Thymus (tissue), 11 donors: Measurements from ENCODE around the gene WDR5. TPM values are rescaled to one million over a fixed set of nuclear protein-coding genes. Genes with fewer than 3 reads are reported as not detected.
A peak's percentile ranks its signal among the peaks of the same experiment; 100 is the strongest.

Experiments used
- DNase-seq, 9 donors: peaks; one replicate each; pipeline ENCODE4 v3.0.0-alpha.2; 2013; ENCODE audit warnings: low spot score in 9 of 9, low read depth in 6 of 9, missing footprints in 1 of 9
- H3K27ac ChIP-seq, 2 donors: one replicate each; pipeline ENCODE4 v1.5.1; 2013; ENCODE audit warnings: control low read depth in 1 of 2, low read depth in 1 of 2, low read length in 1 of 2, mild to moderate bottlenecking in 1 of 2, moderate library complexity in 1 of 2
- H3K27me3 ChIP-seq, 2 donors: one replicate each; pipeline ENCODE4 v1.5.1; 2013; ENCODE audit warnings: low read length in 1 of 2; ENCODE audit not compliant: control insufficient read depth in 2 of 2, insufficient read depth in 1 of 2
- H3K36me3 ChIP-seq, 2 donors: one replicate each; pipeline ENCODE4 v1.5.1; 2013; ENCODE audit warnings: low read length in 1 of 2, mild to moderate bottlenecking in 1 of 2, moderate library complexity in 1 of 2; ENCODE audit not compliant: control insufficient read depth in 2 of 2, insufficient read depth in 2 of 2
- H3K4me1 ChIP-seq, 2 donors: one replicate each; pipeline ENCODE4 v1.5.1; 2013; ENCODE audit warnings: low read length in 2 of 2; ENCODE audit not compliant: control insufficient read depth in 2 of 2, insufficient read depth in 2 of 2
- H3K4me3 ChIP-seq, 2 donors: one replicate each; pipeline ENCODE4 v1.5.1; 2013; ENCODE audit warnings: low read length in 2 of 2, control low read depth in 1 of 2, mild to moderate bottlenecking in 1 of 2
- H3K9me3 ChIP-seq, 2 donors: one replicate each; pipeline ENCODE4 v1.5.1; 2013; ENCODE audit warnings: low read length in 1 of 2, mild to moderate bottlenecking in 1 of 2; ENCODE audit not compliant: control insufficient read depth in 2 of 2, insufficient read depth in 1 of 2
- WGBS: extraction: QIAGEN DNeasy Blood & Tissue Kit; methylation state at CpG from one replicate; pipeline ENCODE4 v1.1.7; 2013; 5-methylcytosine and 5-hydroxymethylcytosine counted together
- polyA plus RNA-seq: library from polyadenylated mRNA; stranded (reverse); fragments of 200-250 nt; gene quantifications from one replicate; pipeline ENCODE4 v1.2.3, GENCODE V29; 2013
- total RNA-seq: library from RNA; stranded (reverse); fragments of 120-200 nt; gene quantifications from one replicate; pipeline ENCODE4 v1.2.4, GENCODE V29; 2013
- donor health status: healthy.

WDR5 gene
- total and polyA plus RNA-seq, 2 donors = 18.6 to 25.9 TPM

DNA sequence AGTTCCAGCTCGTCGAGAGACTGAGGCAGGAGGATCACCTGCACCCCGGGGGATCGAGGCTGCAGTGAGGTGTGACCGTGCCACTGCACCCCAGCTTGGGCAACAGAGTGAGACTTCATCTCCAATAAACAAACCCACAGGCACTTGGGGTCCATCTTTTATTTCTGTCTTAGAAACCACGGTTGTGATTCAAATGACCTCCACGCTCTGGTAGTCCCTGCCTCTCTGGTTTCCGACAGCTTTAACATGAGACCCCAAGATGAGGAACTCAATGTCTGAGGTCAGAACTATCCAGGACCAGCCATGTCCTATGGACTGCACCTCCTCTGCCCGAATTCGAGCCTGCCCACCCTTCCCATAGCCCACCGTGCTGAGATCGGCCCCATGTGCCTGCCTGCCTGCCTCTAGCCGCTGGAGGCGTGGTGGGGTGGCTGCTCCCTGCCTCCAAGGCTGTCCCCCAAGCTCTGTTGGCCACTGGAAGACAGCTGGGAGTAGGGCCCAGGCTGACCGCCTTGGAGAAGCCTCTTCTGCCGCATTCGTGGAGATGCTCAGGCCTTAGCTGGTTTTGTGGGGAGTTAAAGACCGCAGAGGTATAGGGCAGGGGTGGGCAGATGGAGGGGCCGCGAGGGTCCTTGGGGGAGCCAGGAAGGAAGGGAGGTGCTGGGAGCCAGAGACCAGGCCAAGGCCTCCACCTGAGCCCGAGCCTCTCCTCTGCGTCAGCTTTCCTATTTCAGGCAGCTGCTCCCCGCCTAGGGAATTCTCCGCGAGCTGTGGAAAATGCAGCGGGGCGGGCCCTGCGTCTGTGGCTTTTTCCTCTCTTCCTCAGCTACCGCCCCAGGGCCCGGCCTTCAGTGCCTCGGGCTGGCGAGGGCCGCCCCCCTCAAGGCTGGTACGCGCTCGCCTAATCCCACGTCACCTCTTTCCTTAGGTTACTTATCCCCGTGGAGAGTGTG, 6.9 kb upstream of the WDR5 start:
- H3K4me1 ChIP-seq = no peaks in the 10 kb centered on the region
- 94% methylated on average over 38 of the region's 38 CpGs for WGBS
- H3K4me3 ChIP-seq = no peak overlapping the region
- no peaks in the 10 kb centered on the region for H3K36me3 ChIP-seq
- H3K27me3 ChIP-seq = peaks cover 0 to 2% of the 10 kb centered on the region in 2 donors
- no peak for DNase-seq
- H3K9me3 ChIP-seq = no peaks in the 10 kb centered on the region
- no peak overlapping the region for H3K27ac ChIP-seq

DNA sequence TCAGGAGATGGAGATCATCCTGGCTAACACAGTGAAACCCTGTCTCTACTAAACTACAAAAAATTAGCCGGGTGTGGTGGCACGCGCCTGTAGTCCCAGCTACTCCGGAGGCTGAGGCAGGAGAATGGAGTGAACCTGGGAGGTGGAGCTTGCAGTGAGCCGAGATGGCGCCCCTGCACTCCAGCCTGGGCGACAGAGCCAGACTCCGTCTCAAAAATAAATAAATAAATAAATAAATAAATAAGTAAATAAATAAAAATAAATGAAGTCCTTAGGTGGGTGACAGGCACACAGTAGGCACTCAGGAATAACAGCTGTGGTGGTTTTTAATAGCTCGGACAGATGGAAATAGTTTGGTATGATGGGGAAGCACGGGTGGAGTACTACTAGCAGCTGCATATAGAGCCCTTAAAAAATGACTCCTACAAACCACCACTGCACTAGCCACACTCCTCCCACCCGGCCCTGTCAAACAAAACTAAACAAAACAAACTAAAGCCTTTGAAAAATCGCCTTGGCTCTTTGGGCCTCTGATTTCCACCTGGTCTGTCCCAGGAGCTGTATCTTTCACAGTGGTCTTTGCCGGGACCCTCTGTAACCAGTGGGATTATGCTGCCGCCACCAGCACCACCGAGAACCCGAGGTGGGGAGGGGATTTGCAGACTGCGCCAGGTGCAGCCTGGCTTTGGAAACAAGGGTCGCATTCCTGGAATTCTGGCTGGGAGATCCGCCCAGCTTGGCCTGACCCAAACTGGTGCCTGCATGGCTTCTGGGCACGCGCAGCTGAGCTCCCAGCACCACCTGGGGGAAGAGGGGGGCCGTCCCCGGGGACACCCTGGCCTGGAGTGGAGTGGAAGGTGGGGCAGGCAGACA, 5.1 kb upstream of the WDR5 start:
- Histone ChIP-seq H3K27me3 (no peaks in the 10 kb centered on the region), H3K36me3 (no peaks in the 10 kb centered on the region), H3K9me3 (no peaks in the 10 kb centered on the region), H3K4me1 (peaks cover 8 to 9% of the 10 kb centered on the region in 2 donors), H3K4me3 (no peak overlapping the region), H3K27ac (peak overlapping the region in 1 of 2 donors; percentile 26)
- no peak for DNase-seq
- WGBS = 78% methylated on average over 23 of the region's 23 CpGs

DNA sequence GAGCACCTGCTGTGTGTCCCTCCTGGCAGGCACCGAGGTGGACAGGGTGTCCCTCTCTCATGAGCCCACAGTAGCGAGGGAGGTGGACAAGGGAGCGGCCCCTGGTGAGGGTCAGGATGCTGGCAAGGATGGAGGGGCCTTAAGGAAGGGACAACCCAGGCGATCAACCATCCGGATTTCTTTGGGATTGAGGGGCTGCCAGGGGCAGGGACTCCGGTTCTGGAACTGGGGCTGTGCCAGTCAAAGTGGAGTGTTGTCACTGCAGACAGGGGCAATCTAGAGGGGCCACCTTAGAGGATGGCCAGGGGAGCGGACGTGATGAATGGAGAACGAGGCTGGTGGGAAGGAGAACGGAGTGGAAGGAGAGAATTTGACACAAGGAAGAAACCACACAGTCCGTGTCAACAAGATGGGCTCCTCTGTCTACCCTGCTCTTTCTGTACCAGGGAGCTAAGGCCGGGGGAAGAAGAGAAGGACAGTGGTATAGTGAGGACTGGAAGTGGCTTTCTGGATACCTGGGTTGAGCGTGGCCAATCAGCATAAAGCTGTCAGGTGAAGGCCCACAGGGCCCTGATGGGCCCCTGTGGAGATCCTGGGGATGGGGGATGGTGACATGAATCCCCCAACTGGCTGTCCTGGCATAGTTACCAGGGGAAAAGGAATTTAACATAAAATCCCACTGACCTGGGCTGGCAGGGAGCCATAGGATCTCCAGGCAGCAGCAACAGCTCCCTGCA, 4.2 kb upstream of the WDR5 start:
- Histone ChIP-seq H3K27me3 (no peaks in the 10 kb centered on the region), H3K27ac (no peak overlapping the region), H3K4me3 (no peak overlapping the region), H3K36me3 (no peaks in the 10 kb centered on the region), H3K4me1 (peaks cover 8 to 11% of the 10 kb centered on the region in 2 donors), H3K9me3 (no peaks in the 10 kb centered on the region)
- DNase-seq = no peak
- WGBS = 85% methylated on average over 13 of the region's 13 CpGs

DNA sequence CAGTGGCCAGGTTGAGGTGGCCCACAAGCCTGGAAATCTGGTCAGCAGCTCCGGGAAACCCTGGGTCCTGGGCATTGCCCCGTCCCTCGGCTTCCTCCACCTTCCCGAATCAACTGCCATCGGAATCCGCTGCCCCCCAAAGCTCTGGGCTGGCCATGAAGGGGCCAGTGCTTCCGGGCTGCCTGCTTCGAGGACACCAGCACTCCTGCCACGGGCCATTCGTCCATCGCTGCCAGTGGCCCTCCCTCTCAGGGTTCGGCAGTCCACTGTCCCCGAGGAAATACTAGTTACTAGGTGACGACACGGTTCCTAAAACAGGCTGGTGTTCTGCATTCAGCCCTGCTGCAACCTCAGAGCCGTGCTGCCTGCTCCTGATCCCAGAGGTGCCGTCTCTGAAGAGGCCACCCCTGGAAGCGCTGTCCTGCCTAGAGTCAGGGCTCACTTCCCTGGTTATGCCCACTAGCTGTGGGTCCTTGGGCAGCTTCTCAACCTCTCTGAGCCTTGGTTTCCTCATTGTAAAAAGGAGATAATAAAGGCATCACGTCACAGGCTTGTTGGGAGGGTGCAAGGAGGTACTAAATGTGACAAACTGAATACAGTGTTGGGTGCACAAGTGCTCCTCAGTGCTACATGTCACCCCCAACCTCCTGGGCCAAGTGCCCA, 3.5 kb upstream of the WDR5 start:
- H3K4me1 ChIP-seq = peaks cover 11 to 18% of the 10 kb centered on the region in 2 donors
- DNase-seq = no peak

DNA sequence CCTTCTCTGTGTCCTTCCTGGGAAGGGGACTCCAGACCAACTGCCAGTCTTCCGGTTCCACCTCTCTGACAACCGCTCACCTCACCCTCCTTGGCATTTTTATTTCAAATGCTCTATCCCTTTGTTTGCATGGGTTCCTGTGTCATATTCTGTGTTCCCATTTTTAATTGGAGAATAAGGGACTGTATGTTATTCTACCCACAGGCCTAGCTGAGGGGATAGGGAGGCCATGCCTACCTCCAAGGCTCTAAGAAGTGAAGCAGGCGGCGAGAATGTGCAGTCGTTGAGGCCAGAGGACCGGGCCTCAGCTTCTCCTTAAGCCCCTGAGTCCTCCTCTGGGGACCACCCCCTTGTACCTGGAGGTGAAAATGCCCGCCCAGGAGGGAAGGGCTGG, 936 bp upstream of the WDR5 start:
- H3K4me3 ChIP-seq = peak overlapping the region; percentile 76 to 96
- peak overlapping the region; percentile 92 to 93 for H3K27ac ChIP-seq
- H3K4me1 ChIP-seq = peaks cover 12 to 29% of the 10 kb centered on the region in 2 donors
- H3K9me3 ChIP-seq = no peaks in the 10 kb centered on the region
- 20% methylated on average over 7 of the region's 7 CpGs for WGBS
- H3K36me3 ChIP-seq = peaks cover 0 to 4% of the 10 kb centered on the region in 2 donors
- no peaks in the 10 kb centered on the region for H3K27me3 ChIP-seq
- no peak for DNase-seq

More for the DNA sequence above, 3.5 kb upstream of the WDR5 start:
- Histone ChIP-seq H3K9me3 (no peaks in the 10 kb centered on the region), H3K36me3 (no peaks in the 10 kb centered on the region), H3K4me3 (no peak overlapping the region), H3K27ac (no peak overlapping the region), H3K27me3 (no peaks in the 10 kb centered on the region)
- 96% methylated on average over 19 of the region's 19 CpGs for WGBS

DNA sequence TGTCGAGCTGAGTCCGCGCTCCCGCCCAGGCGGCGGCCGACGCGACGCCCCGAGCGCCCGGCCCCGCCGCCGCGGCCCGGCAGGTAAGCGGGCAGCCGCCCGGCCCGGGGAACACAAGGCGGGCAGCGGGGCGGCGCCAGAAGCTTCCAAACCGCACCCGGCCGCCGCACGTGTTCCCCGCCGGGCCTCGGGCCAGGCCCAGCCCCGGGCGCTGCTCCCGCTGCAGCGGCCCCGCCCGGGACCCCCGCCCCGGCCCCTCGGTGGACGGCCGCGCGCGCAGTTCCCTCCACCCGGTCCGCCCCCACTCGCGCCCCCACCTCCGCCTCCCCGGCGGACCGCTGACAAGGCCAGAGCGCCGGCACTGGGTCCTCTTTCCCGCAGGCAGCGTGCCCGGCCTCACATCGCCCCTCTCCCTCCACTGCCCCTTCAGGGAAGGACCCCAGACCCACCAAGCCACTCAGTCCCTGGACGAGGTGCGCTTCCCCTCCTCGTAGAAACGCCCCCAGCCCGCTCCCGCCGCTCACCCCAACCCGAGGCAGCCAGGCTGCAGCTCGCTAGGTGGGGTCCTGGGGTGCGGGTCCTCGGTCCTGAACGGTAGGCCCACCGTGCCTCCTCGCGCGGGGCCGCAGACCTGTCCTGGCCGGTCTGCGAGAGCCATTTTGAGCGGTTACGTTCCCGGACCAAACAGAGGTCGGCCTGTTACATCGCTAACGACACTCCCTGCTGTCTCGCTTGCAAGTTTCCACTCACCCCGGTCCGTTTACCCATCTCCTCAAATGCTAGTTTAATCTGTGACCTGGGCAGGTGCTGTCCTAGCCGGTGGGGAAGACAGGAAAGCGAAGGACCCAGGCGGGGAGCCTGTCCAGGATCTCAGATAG, 475 bp downstream of the WDR5 start:
- Histone ChIP-seq H3K4me3 (peak overlapping the region; percentile 76 to 84), H3K4me1 (peaks cover 12 to 29% of the 10 kb centered on the region in 2 donors), H3K27me3 (no peaks in the 10 kb centered on the region), H3K9me3 (no peaks in the 10 kb centered on the region), H3K27ac (peak overlapping the region; percentile 3 to 25), H3K36me3 (peaks cover 12 to 15% of the 10 kb centered on the region in 2 donors)
- 1% methylated on average over 93 of the region's 93 CpGs for WGBS
- DNase-seq = peak in 3 of 9 donors; percentile 11 to 33 (median 13)

DNA sequence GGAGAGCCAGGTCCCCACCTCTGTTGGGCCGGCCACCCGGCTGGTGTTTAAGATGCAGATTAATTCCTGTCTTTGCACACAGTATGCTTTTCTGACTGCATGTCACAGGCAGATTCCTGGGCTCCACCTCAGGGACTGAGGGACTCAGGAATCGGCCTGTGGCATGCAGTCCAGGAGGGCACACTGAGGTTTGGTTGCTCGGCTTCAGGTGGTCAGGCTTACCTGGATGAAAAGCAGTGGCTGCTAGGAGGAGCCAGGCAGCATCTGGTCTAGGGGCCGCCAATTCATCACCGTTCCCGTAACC, 1.1 kb downstream of the WDR5 start:
- H3K36me3 ChIP-seq = peaks cover 18 to 21% of the 10 kb centered on the region in 2 donors
- H3K9me3 ChIP-seq = no peaks in the 10 kb centered on the region
- no peak overlapping the region for H3K27ac ChIP-seq
- peak overlapping the region; percentile 76 to 84 for H3K4me3 ChIP-seq
- peaks cover 12 to 29% of the 10 kb centered on the region in 2 donors for H3K4me1 ChIP-seq
- WGBS = 68% methylated on average over 7 of the region's 7 CpGs
- no peak for DNase-seq
- no peaks in the 10 kb centered on the region for H3K27me3 ChIP-seq

DNA sequence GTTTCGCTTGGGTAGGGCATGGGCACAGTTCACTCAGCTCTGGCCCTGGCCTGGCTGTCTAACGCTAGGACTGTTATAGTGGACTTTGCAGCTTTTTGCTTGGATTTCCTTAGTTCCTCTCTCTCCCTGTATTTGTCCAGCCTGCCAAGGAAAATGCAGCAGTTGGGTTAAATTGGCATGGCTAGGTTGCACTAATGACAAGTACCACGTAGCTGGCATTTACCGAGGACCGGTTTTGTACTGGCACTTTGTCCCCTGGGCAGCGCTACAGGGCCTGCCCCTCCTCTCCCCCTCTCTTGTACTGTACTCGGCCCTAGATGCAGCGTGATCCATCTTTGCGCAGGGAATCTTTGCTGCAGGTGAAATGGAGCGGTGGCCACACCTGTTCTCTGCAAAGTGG, 2.4 kb downstream of the WDR5 start:
- WGBS = 98% methylated on average over 10 of the region's 10 CpGs
- Histone ChIP-seq H3K27me3 (no peaks in the 10 kb centered on the region), H3K9me3 (no peaks in the 10 kb centered on the region), H3K36me3 (peaks cover 29 to 31% of the 10 kb centered on the region in 2 donors), H3K4me1 (peaks cover 12 to 29% of the 10 kb centered on the region in 2 donors), H3K4me3 (no peak overlapping the region), H3K27ac (peak overlapping the region in 1 of 2 donors; percentile 36)
- DNase-seq = no peak
